NCI-H1105 treated with DMSO at 0.1 percent for 48 hours (cell line): ENCODE data around the gene R3HDML.
"Not testable (repeated sequence)": the region's sequence is repeated elsewhere in the genome, so short reads cannot be mapped to it uniquely, and the experiment has no call there.

Experiments used
- DNase-seq: peaks from one replicate; lab custom pipeline; 2025; lab: John Stamatoyannopoulos, UW

Gene R3HDML, protein sequence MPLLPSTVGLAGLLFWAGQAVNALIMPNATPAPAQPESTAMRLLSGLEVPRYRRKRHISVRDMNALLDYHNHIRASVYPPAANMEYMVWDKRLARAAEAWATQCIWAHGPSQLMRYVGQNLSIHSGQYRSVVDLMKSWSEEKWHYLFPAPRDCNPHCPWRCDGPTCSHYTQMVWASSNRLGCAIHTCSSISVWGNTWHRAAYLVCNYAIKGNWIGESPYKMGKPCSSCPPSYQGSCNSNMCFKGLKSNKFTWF

DNA sequence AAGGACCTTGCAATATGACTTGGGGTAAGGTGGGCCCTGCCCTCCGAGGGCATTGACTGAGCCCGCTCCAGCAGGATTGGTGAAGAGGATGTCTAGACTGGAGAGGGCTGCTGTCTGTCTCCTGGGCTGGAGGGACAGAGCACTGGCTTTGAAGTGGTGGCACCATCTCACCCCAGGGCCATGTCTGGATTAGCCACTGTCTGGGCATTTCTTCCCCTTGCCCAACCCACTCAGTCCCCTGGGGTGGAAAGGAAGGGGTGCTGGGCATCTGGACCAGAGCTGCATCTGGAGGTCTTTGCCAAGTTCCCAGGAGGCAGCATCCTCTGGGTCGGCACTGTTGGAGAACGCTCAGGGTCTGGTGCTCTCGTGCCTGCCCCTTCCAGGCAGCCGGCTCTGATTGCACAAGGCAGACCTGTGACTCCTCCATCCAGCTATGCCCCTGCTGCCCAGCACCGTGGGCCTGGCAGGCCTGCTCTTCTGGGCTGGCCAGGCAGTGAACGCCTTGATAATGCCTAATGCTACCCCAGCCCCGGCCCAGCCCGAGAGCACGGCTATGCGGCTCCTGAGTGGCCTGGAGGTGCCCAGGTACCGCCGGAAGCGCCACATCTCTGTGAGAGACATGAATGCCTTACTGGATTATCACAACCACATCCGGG, at the start of gene R3HDML:
R3HDML (plus strand) TSS at position 319 of the 656 bp plus-strand sequence; CDS start at position 434, 115 bp downstream.
- no peak for DNase-seq

DNA sequence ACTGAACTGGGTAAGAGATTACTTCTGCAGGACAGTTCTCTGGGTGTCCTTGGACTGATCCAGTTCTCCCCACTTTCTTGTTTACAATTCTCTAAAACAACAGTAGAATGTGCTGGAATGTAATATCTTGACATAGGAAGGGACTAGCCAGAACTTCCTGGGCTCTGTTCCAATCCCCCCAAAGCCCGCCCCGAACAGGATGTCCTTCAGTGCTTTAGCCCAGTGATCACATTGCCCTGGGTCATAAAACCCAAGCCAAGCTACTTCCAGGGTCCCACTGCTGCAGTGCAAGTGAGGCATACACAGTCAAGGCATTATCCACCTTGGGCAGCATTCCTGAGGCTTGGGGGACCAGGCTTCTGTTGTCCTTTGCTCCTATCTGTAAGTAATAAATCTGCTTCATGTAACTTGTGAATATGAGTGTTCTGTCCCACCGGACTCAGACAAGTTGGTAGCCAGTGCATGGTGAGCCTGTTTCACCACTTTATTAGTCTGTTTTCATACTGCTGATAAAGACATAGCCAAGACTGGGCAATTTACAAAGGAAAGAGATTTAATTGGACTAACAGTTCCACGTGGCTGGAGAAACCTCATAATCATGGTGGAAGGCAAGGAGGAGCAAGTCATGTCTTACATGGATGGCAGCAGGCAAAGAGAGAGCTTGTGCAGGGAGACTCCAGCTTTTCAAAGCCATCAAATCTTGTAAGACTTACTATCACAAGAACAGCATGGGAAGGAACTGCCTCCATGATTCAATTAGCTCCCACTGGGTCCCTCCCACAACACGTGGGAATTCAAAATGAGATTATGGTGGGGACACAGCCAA, 49.4 kb upstream of the R3HDML start:
- no peak for DNase-seq

DNA sequence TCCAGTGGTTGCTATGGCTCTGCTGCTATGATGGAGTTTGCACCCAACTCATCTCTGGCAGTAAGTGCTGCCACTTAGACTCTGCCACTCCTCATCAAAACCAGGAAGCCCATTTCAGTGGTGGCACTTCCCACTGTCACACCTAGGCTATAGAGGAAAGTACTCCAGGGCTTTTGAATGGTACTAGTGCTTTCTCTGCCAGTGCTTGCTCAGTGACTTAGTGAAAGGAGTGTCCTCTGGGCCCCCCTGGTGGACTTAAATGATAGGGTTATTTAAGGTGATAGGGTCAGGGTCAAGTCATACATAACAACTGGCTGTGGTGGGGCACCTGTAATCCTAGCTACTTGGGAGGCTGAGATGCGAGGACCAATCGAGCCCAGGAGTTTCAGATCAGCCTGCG, 48.6 kb upstream of the R3HDML start:
- DNase-seq, result no peak

DNA sequence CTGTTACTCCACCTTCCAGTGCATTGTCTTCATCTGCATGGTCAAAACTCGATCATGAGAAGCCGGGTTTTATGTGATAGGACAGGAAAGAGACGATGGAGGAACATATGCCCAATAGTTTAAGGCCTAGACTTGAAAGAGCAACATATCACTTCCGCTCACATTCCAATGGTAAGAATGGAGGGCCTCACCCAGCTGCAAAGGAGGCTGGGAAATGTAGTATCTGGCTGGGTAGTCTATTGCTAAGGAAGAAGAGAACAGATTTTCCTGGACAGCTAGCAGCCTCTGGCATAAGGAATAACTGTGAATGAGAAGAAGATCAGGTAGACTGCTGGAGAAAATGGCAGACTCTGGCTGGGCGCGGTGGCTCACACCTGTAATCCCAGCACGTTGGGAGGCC, 45.1 kb upstream of the R3HDML start:
- no peak for DNase-seq

DNA sequence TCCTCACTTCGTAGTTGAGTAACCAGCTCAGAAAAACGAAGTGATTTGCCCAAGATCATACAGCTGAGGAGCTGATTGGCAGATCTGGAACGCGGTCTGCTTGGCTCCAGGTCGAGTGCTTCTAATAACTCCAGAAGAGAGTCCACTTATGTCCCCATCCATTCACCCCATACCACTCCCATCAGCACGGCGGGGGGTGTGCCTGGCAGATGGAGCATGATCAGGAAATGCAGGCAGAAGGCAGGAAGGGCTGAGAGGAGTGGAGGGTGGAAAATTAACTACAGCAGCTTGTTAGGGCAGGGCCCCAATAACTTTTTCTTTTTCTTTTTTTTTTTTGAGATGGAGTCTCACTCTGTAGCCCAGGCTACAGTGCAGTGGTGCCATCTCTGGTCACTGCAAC, 40.8 kb upstream of the R3HDML start:
- peak; percentile 82 for DNase-seq

DNA sequence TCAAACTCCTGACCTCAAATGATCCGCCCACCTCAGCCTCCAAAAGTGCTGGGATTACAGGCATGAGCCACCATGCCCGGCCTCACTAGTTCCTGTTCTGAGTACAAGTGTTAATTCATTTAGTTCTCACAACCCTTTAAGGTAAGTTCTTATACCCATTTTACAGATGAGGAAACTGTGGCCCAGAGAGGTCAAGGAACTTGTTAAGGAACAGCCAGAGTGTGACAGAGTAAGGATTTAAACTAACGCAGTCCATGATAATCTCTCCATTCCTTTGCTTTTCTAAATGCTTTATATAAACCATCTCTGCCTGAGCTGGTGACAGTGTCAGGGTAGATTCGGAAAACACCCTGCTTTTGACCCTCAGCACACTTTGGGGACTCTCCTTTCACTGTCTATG, 39.1 kb upstream of the R3HDML start:
- no peak for DNase-seq

DNA sequence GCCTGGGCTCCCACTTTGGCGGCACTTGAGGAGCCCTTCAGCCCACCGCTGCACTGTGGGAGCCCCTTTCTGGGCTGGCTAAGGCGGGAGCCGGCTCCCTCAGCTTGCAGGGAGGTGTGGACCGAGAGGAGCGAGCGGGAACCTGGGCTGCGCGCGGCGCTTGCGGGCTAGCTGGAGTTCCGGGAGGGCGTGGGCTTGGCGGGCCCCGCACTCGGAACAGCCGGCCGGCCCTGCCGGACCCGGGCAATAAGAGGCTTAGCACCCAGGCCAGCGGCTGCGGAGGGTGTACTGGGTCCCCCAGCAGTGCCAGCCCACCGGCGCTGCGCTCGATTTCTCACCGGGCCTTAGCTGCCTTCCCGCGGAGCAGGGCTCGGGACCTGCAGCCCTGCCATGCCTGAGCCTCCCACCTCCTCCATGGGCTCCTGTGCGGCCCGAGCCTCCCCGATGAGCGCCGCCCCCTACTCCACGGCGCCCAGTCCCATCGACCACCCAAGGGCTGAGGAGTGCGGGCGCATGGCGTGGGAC, 37.8 kb upstream of the R3HDML start:
- DNase-seq, result not testable (repeated sequence)

DNA sequence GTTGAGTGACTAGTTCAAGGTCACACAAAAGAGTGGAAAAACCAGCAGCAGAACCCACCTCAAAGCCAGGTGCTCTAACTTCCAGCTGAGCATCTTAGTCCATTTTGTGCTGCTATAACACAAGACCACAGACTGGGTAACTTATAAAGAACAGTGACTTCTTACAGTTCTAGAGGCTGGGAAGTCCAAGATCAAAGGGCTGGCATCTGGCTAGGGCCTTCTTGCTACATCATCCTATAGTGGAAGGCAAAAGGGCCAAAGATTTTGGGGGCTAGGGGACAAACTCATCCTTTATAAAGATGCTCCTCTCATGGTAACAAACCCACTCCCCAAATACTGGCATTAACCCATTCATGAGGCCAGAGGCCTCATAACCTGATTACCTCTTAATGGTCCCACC, 35.6 kb upstream of the R3HDML start:
- DNase-seq, result no peak

DNA sequence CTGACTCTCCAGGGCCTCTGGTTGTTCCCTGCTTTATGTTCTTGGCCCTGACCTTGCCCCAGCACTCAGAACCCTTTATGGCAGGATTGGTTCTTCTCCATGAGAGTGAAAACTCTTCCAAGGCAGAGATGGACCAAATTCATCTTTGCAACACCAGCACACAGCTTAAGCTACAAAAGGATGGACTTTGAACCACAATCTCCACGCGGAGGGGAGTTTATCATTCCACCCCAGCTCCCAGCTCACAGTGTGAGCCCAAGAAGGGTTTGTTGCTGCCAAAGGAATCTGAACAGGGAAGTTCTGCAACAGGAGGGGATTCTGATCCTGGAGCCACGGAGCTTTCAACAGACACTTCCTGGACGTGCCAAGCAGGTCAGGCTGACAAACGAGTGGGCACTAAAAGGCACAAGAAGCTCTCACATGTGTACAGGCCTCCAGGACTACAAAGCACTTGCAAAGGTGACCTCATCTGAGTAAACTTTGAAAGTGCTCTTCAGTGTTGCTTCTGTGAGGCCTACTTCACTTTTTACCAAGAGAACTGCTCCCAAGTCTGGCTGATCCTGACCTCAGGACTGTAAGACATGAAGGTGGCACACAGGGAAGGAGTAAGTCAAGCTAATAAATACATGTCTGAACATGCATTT, 34.7 kb upstream of the R3HDML start:
- no peak for DNase-seq

DNA sequence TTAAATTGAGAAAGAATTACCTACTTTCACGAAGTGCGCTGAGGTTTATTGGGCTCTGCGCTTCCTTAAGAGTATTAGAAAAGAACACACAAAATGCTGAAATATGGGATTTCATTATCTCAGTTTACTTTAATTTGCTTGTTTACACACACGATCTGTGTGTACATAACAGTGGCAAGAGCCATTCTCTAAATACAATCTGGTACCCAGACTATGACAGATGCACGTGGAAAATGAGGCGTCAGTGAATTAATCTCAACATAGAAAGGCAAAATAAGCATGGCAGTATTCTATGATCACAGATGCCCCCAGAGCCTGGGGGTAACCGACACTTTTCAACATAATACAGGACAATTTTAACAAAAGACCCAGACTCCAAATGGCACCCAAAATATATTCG, 34.1 kb upstream of the R3HDML start:
- DNase-seq, result no peak

DNA sequence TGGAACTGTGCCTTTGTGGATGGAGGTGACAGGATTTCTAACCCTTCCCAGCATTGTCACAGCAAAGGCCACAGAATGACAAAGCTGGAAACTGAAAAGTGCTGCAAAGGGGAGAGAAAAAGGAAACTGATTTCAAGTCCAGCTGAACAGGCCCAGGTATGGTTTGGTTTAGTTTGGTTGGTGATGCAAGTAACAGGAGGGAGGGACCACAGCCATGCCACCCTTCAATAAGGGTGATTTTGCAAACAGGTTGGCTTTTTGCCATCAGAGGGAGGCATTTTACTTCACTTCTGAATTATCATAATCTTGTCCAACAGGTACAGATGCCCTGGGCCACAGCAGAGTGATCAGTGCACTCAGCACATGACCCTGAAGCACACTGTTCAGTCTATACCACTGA, 32.5 kb upstream of the R3HDML start:
- DNase-seq, result no peak

DNA sequence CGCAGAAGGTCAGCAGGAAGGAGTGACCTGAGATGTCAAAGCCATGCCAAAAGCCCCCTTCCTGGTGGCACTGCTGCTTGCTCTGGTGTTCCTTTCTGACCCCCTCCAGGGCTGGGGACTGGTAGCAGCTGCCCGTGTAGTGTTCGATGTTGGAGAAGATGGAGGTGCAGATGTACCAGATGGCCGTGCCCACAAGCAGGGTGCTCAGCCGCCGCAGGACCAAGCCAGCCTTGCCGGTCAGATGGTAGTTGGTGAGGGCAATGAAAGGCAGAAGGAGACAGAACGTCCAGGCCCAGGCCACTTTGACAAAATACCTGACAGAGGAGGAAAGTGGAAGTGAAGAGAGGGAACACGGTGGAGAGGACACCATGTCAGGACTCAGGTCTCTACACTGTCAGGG, 29.9 kb upstream of the R3HDML start:
- DNase-seq, result no peak

DNA sequence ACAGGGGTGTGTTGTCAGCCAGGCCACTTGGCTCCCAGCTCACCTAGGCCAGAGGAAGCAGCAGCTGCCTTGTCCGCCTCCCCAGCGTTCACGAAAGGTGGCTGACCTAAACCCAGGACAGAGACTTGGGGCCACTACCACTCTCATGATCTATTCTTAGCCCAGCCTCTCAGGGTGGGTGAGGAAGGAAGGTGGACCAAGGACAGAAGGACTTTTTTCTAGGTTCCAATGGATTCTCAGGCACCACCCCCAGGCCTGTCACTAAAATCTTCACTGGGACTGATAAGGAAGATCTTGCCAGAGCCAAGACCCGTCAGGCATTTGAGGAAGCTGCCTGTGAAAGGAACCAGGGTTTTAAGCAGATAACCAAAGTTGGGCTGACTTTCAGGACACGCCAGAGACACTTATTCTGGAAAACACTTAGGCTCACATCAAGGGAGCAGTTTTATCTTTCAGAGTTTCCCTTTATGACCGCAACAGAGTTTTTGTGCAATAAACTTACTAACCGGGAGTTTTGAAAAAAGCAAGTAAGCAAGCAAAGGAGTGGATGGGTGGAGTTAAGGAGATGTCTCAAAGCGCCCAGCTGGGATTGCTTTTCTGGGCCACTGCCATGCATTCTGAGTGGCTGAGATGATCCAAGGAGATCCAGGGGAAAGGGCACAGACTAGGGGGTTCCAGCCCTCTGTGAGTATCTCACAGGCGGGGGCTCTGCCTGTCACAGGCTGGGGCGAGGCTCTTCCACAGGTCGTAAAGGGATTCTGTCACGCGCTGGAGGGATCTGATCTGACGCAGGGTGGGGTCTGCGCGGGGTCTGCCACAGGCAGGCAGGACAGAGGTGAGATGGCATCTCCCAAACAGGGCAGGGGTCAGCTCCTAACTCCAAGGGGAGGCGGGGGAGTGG, 26.8 kb upstream of the R3HDML start:
- DNase-seq, result no peak

DNA sequence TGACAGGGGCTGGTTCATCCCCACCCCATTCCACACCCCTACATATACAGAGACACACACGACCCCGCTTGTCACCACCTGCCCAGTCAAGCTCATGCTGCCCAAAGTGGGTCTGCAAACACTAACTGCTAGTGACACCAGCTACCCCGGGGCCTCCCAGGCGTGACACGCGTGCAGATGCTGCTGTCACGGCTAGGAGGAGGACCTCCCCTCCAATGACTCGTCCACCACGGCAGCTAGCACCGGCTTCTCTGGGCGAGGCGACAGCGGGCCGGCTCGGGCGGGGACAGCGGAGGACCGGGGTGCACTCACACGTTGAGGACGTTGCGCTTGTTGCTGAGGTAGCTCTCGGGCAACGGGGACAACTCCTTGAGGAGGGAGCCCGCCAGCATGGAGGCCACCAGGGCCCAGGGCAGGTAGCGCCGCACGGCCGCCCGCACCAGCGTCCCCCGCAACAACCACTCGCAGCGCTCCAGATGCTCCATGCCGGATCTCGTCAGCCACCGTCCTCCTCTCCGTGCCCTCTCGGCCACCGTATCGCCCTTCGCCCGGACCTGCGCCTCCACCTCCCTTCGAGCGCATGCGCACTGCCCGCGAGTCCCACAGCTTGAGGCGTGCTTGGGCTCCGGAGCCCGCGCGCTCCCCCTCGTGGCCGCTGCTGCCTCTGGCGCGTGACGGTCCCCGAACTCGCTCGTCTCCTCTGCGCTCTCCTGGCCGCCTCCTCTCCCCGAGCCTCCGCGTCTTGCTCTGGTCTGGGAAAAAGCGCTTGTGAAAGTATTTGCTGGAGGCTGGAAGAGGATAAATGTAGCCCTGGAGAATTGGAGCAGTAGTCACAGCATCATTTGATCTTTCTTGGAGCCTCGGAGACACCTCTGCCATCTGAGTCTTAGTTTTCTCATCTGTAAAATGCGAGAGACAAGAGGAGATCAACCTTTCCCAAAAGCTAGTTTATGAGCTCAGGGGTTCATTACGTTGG, 25.9 kb upstream of the R3HDML start, which contains the start of gene FITM2:
FITM2 (minus strand) TSS at position 539 of the 976 bp plus-strand sequence; CDS start at position 485, 54 bp downstream.
- peak; percentile 95 for DNase-seq

DNA sequence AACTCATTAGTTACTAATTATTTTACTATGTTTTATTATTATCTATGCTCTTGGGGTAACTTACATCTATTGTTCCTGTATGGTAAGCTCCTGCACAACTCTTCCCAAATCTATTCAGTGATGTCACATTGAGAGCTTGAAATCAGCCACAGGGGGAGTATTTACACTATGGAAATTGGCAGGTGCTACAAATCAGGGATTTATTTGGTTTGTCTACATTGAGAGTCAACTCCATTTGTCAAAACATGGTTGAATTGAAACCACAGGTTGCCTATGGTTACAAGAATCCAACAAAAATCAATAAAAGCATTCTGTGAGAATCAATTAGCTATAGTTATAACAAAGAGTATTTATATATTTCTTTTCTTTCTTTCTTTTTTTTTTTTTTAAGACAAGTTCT, 22.0 kb upstream of the R3HDML start:
- no peak for DNase-seq

DNA sequence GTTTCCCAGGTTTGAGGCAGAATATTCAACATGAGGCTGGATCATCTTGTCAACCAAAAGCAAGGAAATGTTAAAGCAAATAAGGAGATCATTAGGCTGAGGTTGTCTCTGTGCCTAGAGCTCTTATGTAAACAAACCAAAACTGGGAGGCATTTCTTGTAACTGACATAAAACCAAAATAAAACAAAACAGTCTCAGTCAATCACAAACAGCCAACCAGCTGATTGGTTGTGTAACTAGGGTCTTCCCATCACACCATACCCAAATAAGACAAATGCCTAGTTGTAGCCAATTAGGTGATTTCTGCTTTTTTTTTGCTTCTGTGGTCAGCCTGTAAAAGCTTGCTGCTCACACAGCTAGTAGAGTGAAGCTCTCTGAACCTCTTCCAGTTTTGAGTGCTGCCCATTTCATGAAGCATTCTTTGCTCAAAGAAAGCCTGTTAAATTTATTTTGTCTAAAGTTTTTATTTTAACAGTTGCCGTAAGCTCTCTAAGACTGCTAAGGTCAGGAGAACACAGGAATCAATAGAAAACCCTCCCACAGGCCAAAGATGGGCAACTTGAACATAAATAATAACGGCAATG, 16.9 kb upstream of the R3HDML start:
- DNase-seq, result no peak

DNA sequence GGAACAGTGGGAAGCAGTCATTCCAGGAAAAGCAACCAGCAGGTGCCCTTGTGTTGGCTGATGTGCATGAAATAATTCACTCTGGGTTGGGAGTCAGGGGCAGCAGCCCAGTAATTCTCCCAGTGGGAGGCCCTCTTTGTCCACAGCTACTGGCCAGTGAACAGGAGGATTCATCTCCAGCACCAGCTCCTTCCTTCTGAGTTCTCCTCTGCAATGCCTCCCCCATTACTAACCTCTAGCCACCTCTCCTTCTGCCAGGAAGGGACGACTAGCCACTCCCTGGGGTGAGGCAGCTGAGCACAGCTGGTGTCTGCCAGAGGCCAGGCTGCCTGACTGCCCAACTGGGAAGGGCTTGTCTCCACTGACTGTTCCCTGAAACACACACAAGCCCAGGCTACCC, 12.5 kb upstream of the R3HDML start:
- DNase-seq, result no peak

DNA sequence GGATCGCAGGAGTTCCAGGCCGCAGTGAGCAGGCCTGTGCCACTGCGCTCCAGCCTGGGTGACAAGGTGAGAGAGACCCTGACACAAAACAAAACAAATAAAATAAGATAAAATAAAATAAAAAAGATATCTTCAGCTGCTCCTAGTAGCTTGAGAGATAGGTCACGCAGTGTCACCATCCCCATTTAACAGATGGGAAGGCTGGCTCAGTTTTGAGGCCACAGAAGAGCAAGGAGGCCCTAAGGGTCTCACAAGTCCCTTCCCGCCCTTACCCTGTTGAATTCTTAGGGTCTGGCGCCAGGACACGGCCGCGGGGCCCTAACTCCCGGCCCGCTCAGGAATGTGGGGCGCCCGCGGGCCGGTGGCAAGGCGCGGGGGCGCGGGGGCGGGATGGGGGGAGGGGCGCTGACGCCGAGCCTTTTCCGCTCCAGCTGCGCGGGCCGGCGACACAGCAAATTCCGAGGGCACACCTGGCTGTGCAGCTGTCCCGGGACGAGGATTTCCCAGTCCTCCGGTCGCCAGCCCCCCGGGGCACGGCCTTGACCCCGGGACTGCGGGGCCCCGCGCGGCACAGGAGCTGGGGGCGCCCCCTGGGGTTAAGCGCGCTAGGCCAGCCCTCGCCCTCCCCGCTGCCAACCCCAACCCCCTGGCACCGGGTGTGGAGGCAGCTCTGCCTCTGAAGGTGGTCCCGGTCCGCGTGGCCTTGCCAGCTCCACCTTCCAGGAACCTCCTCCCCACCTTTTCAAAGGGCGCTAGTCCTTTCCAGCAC, 10.3 kb upstream of the R3HDML start:
- DNase-seq, result no peak

DNA sequence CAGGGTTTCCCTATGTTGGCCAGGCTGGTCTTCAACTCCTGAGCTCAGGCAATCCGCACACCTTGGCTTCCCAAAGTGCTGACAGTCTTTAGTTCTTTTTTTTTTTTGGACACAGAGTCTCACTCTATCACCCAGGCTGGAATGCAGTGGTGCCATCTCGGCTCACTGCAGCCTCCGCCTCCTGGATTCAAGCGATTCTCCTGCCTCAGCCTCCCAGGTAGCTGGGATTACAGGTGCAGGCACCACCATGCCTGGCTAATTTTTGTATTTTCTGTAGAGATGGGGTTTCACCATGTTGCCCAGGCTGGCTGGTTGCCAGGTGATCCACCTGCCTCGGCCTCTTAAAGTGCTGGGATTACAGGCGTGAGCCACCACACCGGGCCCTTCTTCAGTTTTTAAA, 9.1 kb upstream of the R3HDML start:
- DNase-seq, result not testable (repeated sequence)
